ENCODE results near the gene PRR15L. TPM values are rescaled to one million over a fixed set of nuclear protein-coding genes. Genes with fewer than 3 reads are reported as not detected.
A peak's percentile ranks its signal among the peaks of the same experiment; 100 is the strongest.

Gene PRR15L
- total and polyA plus RNA-seq, 2 of the 8 experiments (the other 6 are each of a cell fraction or from before 2014, with no cell fraction given), result 0.26 to 1.1 TPM

DNA sequence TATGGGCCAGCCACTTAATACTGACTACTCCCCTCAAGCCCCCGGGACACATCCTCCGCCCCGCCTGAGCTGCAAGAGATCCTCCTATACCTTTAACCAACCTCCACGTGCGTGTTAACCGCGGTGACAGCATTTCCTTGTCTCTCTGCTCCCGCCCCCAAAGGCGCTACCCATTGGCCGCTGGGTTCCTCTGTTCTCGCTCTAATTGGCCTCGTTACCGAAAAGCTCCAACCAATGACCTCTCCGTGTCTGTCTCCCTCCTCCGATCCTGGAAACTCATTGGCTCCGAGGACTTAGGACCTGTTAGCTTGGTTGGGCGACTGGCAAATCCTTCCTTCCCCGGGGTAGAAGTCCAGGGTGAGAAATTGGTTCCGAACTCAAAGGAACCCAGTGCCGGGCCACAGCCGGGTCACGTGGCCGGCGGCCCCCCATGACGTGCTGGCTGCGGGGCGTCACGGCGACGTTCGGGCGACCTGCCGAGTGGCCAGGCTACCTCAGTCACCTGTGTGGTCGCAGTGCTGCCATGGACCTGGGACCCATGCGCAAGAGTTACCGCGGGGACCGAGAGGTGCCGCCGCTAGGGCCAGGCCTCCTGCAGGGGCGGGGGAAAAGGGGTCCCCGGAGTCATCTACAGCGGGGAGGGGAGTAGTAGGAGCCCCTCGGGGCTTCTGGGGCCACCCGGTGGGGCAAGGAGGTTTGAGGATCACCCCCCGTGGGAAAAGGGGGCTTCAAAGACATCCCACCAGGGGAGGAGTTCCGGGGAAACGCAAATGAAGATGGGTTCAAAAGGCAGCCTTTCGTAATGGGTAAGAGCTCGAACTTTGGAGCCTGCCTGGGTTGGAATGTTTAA is 16.2 kb downstream of the PRR15L start, which contains the start of gene PNPO (continued):
- TF ChIP-seq SP1 (IDR thresholded peaks at IDR 0.05; ENCODE audit: low read depth, low read length) (peak; percentile 98), ATF3 (IDR thresholded peaks at IDR 0.05; ENCODE audit: insufficient read depth, low read depth, low read length) (no peak), GABPA (IDR thresholded peaks at IDR 0.05; ENCODE audit: borderline replicate concordance, insufficient read depth, low read length) (no peak), ATF2 (IDR thresholded peaks at IDR 0.05; ENCODE audit: low read length) (no peak), EZH2 (IDR thresholded peaks at IDR 0.05; ENCODE audit: low read depth, low read length, severe bottlenecking) (no peak), KDM4A (IDR thresholded peaks at IDR 0.05; ENCODE audit: low read depth, low read length, severe bottlenecking) (peak; percentile 83)
- TF ChIP-seq, protein P1, sequence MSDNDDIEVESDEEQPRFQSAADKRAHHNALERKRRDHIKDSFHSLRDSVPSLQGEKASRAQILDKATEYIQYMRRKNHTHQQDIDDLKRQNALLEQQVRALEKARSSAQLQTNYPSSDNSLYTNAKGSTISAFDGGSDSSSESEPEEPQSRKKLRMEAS (IDR thresholded peaks at IDR 0.05), result peak; percentile 99

All from H1 (cell line).